Measurements from ENCODE around the gene GREB1L.

The GREB1L gene

GRCh38 chr18:21389903-21390302, 147.9 kb downstream of the GREB1L start:
- Histone ChIP-seq H3K27ac (ENCODE audit: low read depth, low read length) (no peak overlapping the region), H3K27me3 (ENCODE audit: insufficient read depth, low read length) (no peaks in the 10 kb centered on the region), H3K36me3 (ENCODE audit: control insufficient read depth in 1 of 2, insufficient read depth in 2 of 2, low read length in 2 of 2) (peaks cover 11 to 15% of the 10 kb centered on the region in 2 experiments), H2BK120ac (ENCODE audit: insufficient read depth, low read length, poor library complexity) (no peak overlapping the region), H2AFZ (ENCODE audit: insufficient read depth, low read length, poor library complexity) (no peak overlapping the region), H3K4me1 (ENCODE audit: control insufficient read depth in 1 of 2, insufficient read depth in 2 of 2, low read length in 2 of 2) (peaks cover 0 to 3% of the 10 kb centered on the region in 2 experiments), H2BK5ac (ENCODE audit: low read depth, low read length, poor library complexity) (peak overlapping the region; percentile 21), H3K14ac (ENCODE audit: low read length) (no peak overlapping the region), H2BK12ac (ENCODE audit: low read length) (no peak overlapping the region), H2AK5ac (ENCODE audit: low read length) (no peak overlapping the region), H3K9me3 (ENCODE audit: insufficient read depth, low read depth, low read length) (no peaks in the 10 kb centered on the region), H3K79me1 (ENCODE audit: low read length) (no peaks in the 10 kb centered on the region), H4K91ac (ENCODE audit: low read depth, low read length) (no peak overlapping the region), H3K4me2 (ENCODE audit: low read length) (no peak overlapping the region), H3K79me2 (ENCODE audit: control insufficient read depth, insufficient read depth, low read length, poor library complexity) (no peaks in the 10 kb centered on the region), H4K8ac (ENCODE audit: low read depth, low read length) (no peak overlapping the region), H3K9ac (ENCODE audit: low read length) (no peak overlapping the region), H4K12ac (ENCODE audit: low read depth, low read length) (no peak overlapping the region), H3K4me3 (ENCODE audit: low read depth, low read length) (no peak overlapping the region), H3K23ac (ENCODE audit: low read length) (no peak overlapping the region), H3K18ac (ENCODE audit: low read length) (no peak overlapping the region), H3K4ac (ENCODE audit: low read depth, low read length) (no peak overlapping the region)
- WGBS (ENCODE audit: extremely low coverage, insufficient coverage, insufficient read length) = no CpG with 5 or more reads among the region's 1 CpG
- no peak for DNase-seq

GRCh38 chr18:21391074-21391673, 149.1 kb downstream of the GREB1L start:
- peak; percentile 72 to 93 for DNase-seq
- peaks cover 0 to 3% of the 10 kb centered on the region in 2 experiments for H3K4me1 ChIP-seq (ENCODE audit: control insufficient read depth in 1 of 2, insufficient read depth in 2 of 2, low read length in 2 of 2)
- peaks cover 19% of the 10 kb centered on the region in 2 experiments for H3K36me3 ChIP-seq (ENCODE audit: control insufficient read depth in 1 of 2, insufficient read depth in 2 of 2, low read length in 2 of 2)
- no peak overlapping the region for H3K4ac ChIP-seq (ENCODE audit: low read depth, low read length)
- no peak overlapping the region for H3K4me3 ChIP-seq (ENCODE audit: low read depth, low read length)
- H3K79me2 ChIP-seq (ENCODE audit: control insufficient read depth, insufficient read depth, low read length, poor library complexity) = no peaks in the 10 kb centered on the region
- H2BK5ac ChIP-seq (ENCODE audit: low read depth, low read length, poor library complexity) = no peak overlapping the region
- no peak overlapping the region for H2BK12ac ChIP-seq (ENCODE audit: low read length)
- no peak overlapping the region for H3K9ac ChIP-seq (ENCODE audit: low read length)
- no peak overlapping the region for H3K4me2 ChIP-seq (ENCODE audit: low read length)
- no peaks in the 10 kb centered on the region for H3K27me3 ChIP-seq (ENCODE audit: insufficient read depth, low read length)
- H3K18ac ChIP-seq (ENCODE audit: low read length) = no peak overlapping the region
- H4K8ac ChIP-seq (ENCODE audit: low read depth, low read length) = no peak overlapping the region
- H2BK120ac ChIP-seq (ENCODE audit: insufficient read depth, low read length, poor library complexity) = no peak overlapping the region
- no CpG with 5 or more reads among the region's 3 CpGs for WGBS (ENCODE audit: extremely low coverage, insufficient coverage, insufficient read length)
- peak overlapping the region; percentile 16 for H3K27ac ChIP-seq (ENCODE audit: low read depth, low read length)
- H3K23ac ChIP-seq (ENCODE audit: low read length) = no peak overlapping the region
- H3K9me3 ChIP-seq (ENCODE audit: insufficient read depth, low read depth, low read length) = no peaks in the 10 kb centered on the region
- H2AK5ac ChIP-seq (ENCODE audit: low read length) = no peak overlapping the region
- no peak overlapping the region for H4K12ac ChIP-seq (ENCODE audit: low read depth, low read length)
- no peak overlapping the region for H4K91ac ChIP-seq (ENCODE audit: low read depth, low read length)
- H3K14ac ChIP-seq (ENCODE audit: low read length) = no peak overlapping the region
- H3K79me1 ChIP-seq (ENCODE audit: low read length) = no peaks in the 10 kb centered on the region
- H2AFZ ChIP-seq (ENCODE audit: insufficient read depth, low read length, poor library complexity) = no peak overlapping the region

- no peak overlapping the region for H4K8ac ChIP-seq (ENCODE audit: low read depth, low read length)
- H3K23ac ChIP-seq (ENCODE audit: low read length) = no peak overlapping the region
- H2BK5ac ChIP-seq (ENCODE audit: low read depth, low read length, poor library complexity) = no peak overlapping the region
- no peak overlapping the region for H3K4ac ChIP-seq (ENCODE audit: low read depth, low read length)
- no peak overlapping the region for H3K27ac ChIP-seq (ENCODE audit: low read depth, low read length)
- H3K4me2 ChIP-seq (ENCODE audit: low read length) = no peak overlapping the region
- H3K9me3 ChIP-seq (ENCODE audit: insufficient read depth, low read depth, low read length) = no peaks in the 10 kb centered on the region
- H2BK12ac ChIP-seq (ENCODE audit: low read length) = no peak overlapping the region
- no peak overlapping the region for H3K9ac ChIP-seq (ENCODE audit: low read length)
- no peak overlapping the region for H3K4me3 ChIP-seq (ENCODE audit: low read depth, low read length)
- no peaks in the 10 kb centered on the region for H3K27me3 ChIP-seq (ENCODE audit: insufficient read depth, low read length)
- peaks cover 0 to 3% of the 10 kb centered on the region in 2 experiments for H3K4me1 ChIP-seq (ENCODE audit: control insufficient read depth in 1 of 2, insufficient read depth in 2 of 2, low read length in 2 of 2)
- no peak overlapping the region for H2AK5ac ChIP-seq (ENCODE audit: low read length)
- no peak overlapping the region for H3K14ac ChIP-seq (ENCODE audit: low read length)
- H2BK120ac ChIP-seq (ENCODE audit: insufficient read depth, low read length, poor library complexity) = no peak overlapping the region
- no peak for DNase-seq
- H3K79me2 ChIP-seq (ENCODE audit: control insufficient read depth, insufficient read depth, low read length, poor library complexity) = no peaks in the 10 kb centered on the region
- H3K79me1 ChIP-seq (ENCODE audit: low read length) = no peaks in the 10 kb centered on the region
- H3K18ac ChIP-seq (ENCODE audit: low read length) = no peak overlapping the region
- peaks cover 17 to 18% of the 10 kb centered on the region in 2 experiments for H3K36me3 ChIP-seq (ENCODE audit: control insufficient read depth in 1 of 2, insufficient read depth in 2 of 2, low read length in 2 of 2)
- no CpG with 5 or more reads among the region's 3 CpGs for WGBS (ENCODE audit: extremely low coverage, insufficient coverage, insufficient read length)
- H4K91ac ChIP-seq (ENCODE audit: low read depth, low read length) = no peak overlapping the region
- no peak overlapping the region for H2AFZ ChIP-seq (ENCODE audit: insufficient read depth, low read length, poor library complexity)
- no peak overlapping the region for H4K12ac ChIP-seq (ENCODE audit: low read depth, low read length)
These were observed 152.0 kb downstream of the GREB1L start for GRCh38 chr18:21393986-21394385.

DNA sequence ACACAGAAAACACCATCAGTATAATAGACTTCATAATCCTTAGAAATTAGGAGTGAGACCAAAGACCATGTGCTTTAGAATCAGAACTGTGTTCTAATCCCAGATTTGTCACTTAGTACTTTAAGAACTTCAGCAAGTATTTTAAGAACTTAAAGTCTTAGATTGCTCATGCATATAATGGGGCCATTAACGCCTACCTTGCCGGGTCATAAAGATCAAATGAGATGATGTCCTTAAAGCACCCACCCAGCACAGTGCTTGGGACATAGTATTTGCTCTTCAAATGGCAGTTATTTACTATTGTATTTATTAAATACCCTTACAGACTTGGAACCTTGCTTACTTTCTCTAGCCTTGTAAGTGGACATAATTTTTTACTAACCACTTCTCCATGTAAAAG, 156.1 kb downstream of the GREB1L start:
- Histone ChIP-seq H3K4me2 (ENCODE audit: low read length) (no peak overlapping the region), H4K91ac (ENCODE audit: low read depth, low read length) (no peak overlapping the region), H3K9ac (ENCODE audit: low read length) (no peak overlapping the region), H3K14ac (ENCODE audit: low read length) (no peak overlapping the region), H2AK5ac (ENCODE audit: low read length) (no peak overlapping the region), H3K4ac (ENCODE audit: low read depth, low read length) (no peak overlapping the region), H3K9me3 (ENCODE audit: insufficient read depth, low read depth, low read length) (no peaks in the 10 kb centered on the region), H3K4me1 (ENCODE audit: control insufficient read depth in 1 of 2, insufficient read depth in 2 of 2, low read length in 2 of 2) (no peaks in the 10 kb centered on the region), H4K12ac (ENCODE audit: low read depth, low read length) (no peak overlapping the region), H3K36me3 (ENCODE audit: control insufficient read depth in 1 of 2, insufficient read depth in 2 of 2, low read length in 2 of 2) (peaks cover 13 to 15% of the 10 kb centered on the region in 2 experiments), H3K23ac (ENCODE audit: low read length) (no peak overlapping the region), H3K79me1 (ENCODE audit: low read length) (no peaks in the 10 kb centered on the region), H2BK5ac (ENCODE audit: low read depth, low read length, poor library complexity) (no peak overlapping the region), H4K8ac (ENCODE audit: low read depth, low read length) (no peak overlapping the region), H2BK12ac (ENCODE audit: low read length) (no peak overlapping the region), H3K27ac (ENCODE audit: low read depth, low read length) (no peak overlapping the region), H3K79me2 (ENCODE audit: control insufficient read depth, insufficient read depth, low read length, poor library complexity) (no peaks in the 10 kb centered on the region), H3K18ac (ENCODE audit: low read length) (no peak overlapping the region), H3K4me3 (ENCODE audit: low read depth, low read length) (no peak overlapping the region), H3K27me3 (ENCODE audit: insufficient read depth, low read length) (no peaks in the 10 kb centered on the region), H2AFZ (ENCODE audit: insufficient read depth, low read length, poor library complexity) (no peak overlapping the region), H2BK120ac (ENCODE audit: insufficient read depth, low read length, poor library complexity) (no peak overlapping the region)
- no peak for DNase-seq
- no CpG with 5 or more reads among the region's 2 CpGs for WGBS (ENCODE audit: extremely low coverage, insufficient coverage, insufficient read length)

Measured in trophoblast cell (in vitro differentiated cells and primary cell).